NB4 (cell line): ENCODE data around the gene PGF.

Experiments used
- DNase-seq: peaks from one replicate; pipeline ENCODE4 v3.0.0; 2010; ENCODE audit warnings: low read depth
- H3K4me3 ChIP-seq: one replicate; pipeline ENCODE4 v1.5.1; 2011; ENCODE audit warnings: mild to moderate bottlenecking, low read depth, low read length, moderate library complexity
- MYC ChIP-seq: IDR thresholded peaks from 2 replicates; pipeline ENCODE4 v1.6.1; 2011; ENCODE audit warnings: low read depth, low read length
- POLR2A ChIP-seq: IDR thresholded peaks from 2 replicates; pipeline ENCODE4 v1.6.1; 2011; ENCODE audit warnings: mild to moderate bottlenecking; ENCODE audit not compliant: insufficient read length; ENCODE audit errors: extremely low read depth
- TF ChIP-seq, protein P1 (sequence below): IDR thresholded peaks from one replicate; pipeline ENCODE4 v1.5.1; 2012; ENCODE audit warnings: low read depth, low read length
- TF ChIP-seq, protein P2 (sequence below): IDR thresholded peaks from 2 replicates; pipeline ENCODE4 v1.6.1; 2011; ENCODE audit warnings: low read depth, low read length

PGF gene

DNA sequence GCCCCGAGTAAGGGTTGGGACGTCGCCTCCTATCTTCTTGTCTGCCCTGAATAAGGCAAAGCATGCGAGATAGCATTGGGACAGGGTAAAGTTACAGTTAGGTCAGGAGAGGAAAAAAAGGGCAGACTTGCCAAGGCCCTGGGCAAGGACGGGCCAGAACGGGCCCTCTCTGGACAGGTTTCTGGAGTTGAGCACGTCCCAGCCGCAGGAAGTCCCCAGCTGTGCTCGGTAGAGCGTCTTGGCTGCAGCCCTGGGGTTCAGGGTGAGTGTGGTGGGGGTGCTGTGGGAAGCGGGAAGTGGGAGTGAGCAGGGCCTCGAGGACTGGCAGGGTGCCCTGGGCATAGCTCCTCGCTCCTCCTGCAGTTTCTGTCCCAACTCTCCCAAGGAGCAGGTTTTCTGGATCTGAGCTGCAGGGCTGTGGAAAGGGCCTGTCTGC is 37.7 kb downstream of the PGF start:
- DNase-seq: no peak
- no peak overlapping the region for H3K4me3 ChIP-seq
- TF ChIP-seq POLR2A: no peak
- TF ChIP-seq, protein P1, sequence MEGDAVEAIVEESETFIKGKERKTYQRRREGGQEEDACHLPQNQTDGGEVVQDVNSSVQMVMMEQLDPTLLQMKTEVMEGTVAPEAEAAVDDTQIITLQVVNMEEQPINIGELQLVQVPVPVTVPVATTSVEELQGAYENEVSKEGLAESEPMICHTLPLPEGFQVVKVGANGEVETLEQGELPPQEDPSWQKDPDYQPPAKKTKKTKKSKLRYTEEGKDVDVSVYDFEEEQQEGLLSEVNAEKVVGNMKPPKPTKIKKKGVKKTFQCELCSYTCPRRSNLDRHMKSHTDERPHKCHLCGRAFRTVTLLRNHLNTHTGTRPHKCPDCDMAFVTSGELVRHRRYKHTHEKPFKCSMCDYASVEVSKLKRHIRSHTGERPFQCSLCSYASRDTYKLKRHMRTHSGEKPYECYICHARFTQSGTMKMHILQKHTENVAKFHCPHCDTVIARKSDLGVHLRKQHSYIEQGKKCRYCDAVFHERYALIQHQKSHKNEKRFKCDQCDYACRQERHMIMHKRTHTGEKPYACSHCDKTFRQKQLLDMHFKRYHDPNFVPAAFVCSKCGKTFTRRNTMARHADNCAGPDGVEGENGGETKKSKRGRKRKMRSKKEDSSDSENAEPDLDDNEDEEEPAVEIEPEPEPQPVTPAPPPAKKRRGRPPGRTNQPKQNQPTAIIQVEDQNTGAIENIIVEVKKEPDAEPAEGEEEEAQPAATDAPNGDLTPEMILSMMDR: no peak
- TF ChIP-seq MYC: no peak
- TF ChIP-seq, protein P2, sequence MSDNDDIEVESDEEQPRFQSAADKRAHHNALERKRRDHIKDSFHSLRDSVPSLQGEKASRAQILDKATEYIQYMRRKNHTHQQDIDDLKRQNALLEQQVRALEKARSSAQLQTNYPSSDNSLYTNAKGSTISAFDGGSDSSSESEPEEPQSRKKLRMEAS: no peak

- DNase-seq: no peak
- no peak overlapping the region for H3K4me3 ChIP-seq
- TF ChIP-seq, protein P2: no peak
- TF ChIP-seq MYC (no peak), POLR2A (no peak)
- TF ChIP-seq, protein P1: no peak
Measured at GRCh38 chr14:74917178-74917543, 38.2 kb downstream of the PGF start.

- TF ChIP-seq POLR2A: no peak
- TF ChIP-seq, protein P1: no peak
- no peak for TF ChIP-seq MYC
- TF ChIP-seq, protein P2: no peak
Measured at GRCh38 chr14:74915826-74916225, 39.6 kb downstream of the PGF start.

DNA sequence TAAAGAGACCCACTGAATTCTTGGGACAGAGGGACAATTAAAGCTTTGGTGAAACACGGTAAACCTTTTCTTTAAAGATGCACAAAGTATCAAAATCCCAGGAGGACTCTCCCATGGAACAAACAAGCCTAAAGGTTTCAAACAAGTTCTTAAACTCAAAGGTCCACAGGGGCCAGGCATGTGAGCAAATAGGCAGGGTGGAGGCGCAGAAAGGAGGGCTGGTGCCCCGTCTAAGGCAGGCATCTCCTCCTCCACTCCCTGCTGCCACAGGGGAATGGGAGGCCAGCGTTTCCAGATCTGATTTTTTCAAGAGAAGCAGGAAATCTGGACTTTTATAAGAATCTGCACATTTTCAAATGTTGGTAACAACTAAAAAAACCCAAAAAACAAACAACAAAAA is 40.0 kb downstream of the PGF start:
- DNase-seq: no peak
- no peak for TF ChIP-seq MYC
- TF ChIP-seq, protein P2: no peak
- TF ChIP-seq POLR2A: no peak
- TF ChIP-seq, protein P1: no peak
- no peak overlapping the region for H3K4me3 ChIP-seq

More at GRCh38 chr14:74915826-74916225, 39.6 kb downstream of the PGF start:
- no peak for DNase-seq
- H3K4me3 ChIP-seq: no peak overlapping the region

- no peak overlapping the region for H3K4me3 ChIP-seq
- peak; percentile 61 for DNase-seq
Measured at GRCh38 chr14:74913986-74914573, 41.3 kb downstream of the PGF start.

More at GRCh38 chr14:74913986-74914573, 41.3 kb downstream of the PGF start:
- TF ChIP-seq MYC: no peak
- TF ChIP-seq, protein P1: peak; percentile 83
- TF ChIP-seq, protein P2: no peak; the same call in 1 of the 2 replicates
- no peak for TF ChIP-seq POLR2A
